Activated CD4-positive, alpha-beta T cell treated with anti-CD3 and anti-CD28 coated beads for 48 hours (primary cell): Measurements from ENCODE around the gene TRAPPC2L.

ENCODE experiments used
- DNase-seq: peaks from one replicate; pipeline ENCODE4 v3.0.0-alpha.2; 2020

Gene TRAPPC2L

DNA sequence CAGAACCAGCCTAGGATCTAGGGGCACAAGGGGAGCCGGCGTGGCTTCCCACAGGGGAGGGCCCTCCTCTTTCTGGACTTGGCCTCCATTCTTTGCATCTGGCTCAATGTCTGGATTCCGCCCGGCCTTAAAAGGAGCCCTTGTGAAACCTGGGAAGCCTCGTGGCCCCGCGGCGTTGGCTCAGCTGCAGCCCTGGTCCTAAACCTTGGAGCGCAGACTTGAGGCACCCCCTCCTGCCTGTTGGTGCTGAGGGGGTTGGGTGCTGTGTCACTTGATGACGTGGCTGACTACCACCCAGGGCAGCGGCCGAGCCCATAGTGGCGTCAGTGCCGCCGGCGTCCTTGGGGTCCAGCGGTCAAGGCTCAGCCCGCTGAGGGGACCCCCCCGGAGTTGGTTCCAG is 4.4 kb downstream of the TRAPPC2L start:
- DNase-seq: no peak

- no peak for DNase-seq
Measured at GRCh38 chr16:88862968-88863367, 6.0 kb downstream of the TRAPPC2L start.

GRCh38 chr16:88863426-88863825 is 6.5 kb downstream of the TRAPPC2L start:
- no peak for DNase-seq

DNA sequence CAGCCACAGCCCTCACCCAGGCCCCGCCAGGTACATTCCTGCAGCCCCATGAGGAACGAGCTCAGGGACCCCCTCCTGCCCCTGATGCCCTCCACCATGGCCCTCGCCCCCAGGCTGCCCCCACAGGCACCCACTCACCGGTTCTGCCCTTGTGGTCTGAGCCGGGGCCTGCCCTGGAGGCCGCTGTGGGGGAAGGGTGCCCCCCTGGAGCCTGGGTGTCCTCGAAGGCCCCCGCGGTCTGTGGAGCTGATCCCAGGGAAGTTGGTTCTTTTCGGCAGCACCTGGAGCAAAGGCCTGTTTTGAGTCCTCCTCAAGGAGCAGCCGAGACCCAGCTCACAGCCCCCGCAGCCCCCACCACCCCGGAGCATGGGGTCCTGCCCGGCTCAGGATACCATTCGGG is 7.2 kb downstream of the TRAPPC2L start:
- DNase-seq: no peak

GRCh38 chr16:88864521-88864920 is 7.6 kb downstream of the TRAPPC2L start:
- DNase-seq: no peak

- no peak for DNase-seq
Measured at GRCh38 chr16:88865310-88865709, 8.4 kb downstream of the TRAPPC2L start.

DNA sequence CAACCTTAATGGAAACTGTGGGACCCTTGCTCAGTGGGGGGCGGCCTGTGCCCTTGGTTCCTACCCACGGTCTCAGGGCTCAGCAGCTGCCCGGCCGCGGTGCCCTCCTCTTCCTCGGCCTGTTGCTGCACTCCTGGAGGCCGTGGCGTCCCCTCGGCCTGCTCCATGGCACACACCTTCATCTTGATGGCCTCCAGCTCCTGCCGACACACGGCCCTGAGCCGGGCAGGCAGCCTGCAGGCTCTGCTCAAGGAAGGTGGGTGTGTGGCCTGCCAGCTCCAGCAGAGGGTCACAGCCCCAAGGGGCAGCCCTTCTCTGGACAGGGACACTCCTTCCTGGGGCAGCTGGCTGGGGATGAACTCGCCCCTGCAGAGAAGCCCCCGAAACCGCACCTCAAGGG is 8.8 kb downstream of the TRAPPC2L start:
- no peak for DNase-seq

GRCh38 chr16:88866151-88866920 is 9.4 kb downstream of the TRAPPC2L start, which contains the start of gene PABPN1L:
TSS of gene PABPN1L (minus strand) at chr16:88866660. CDS start at chr16:88866606, 54 bp downstream.
- DNase-seq: no peak

GRCh38 chr16:88867581-88868246 is 10.8 kb downstream of the TRAPPC2L start:
- DNase-seq: no peak

DNA sequence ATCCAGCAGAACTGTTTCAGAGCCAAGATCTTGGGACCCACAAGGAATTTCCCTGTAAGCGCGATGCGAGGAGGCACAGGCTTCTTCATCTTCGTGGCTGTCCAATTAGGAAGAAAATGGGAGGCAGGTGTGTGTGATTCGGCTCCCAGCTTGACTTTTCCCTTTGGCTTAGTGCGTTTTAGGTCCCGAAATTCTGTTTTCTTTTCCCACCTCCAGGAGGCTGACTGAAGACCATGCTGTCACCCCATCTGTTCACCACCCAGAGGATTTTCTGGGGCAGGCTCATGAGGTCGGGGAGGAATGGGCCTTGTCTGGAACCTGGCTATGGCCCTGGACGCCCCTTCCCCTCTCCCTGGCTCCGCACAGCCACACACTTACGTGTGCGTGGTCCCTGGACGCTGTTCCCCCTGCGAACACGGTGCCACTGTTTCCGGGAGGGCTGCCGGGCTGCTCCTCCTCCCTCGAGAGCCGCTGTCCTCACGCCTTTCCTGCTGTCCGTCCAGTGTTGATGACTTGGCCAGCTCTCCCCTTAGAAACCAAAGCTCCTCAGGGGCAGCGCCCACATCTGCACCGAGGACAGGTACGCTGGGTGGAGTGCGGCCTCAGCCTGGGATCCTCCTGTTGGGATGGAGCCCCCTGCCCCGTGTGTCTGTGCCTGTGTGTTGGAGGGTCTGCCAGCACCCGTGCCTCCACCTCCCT is 12.2 kb downstream of the TRAPPC2L start:
- DNase-seq: no peak

- DNase-seq: no peak
Measured at GRCh38 chr16:88869673-88869980, 12.7 kb downstream of the TRAPPC2L start.

DNA sequence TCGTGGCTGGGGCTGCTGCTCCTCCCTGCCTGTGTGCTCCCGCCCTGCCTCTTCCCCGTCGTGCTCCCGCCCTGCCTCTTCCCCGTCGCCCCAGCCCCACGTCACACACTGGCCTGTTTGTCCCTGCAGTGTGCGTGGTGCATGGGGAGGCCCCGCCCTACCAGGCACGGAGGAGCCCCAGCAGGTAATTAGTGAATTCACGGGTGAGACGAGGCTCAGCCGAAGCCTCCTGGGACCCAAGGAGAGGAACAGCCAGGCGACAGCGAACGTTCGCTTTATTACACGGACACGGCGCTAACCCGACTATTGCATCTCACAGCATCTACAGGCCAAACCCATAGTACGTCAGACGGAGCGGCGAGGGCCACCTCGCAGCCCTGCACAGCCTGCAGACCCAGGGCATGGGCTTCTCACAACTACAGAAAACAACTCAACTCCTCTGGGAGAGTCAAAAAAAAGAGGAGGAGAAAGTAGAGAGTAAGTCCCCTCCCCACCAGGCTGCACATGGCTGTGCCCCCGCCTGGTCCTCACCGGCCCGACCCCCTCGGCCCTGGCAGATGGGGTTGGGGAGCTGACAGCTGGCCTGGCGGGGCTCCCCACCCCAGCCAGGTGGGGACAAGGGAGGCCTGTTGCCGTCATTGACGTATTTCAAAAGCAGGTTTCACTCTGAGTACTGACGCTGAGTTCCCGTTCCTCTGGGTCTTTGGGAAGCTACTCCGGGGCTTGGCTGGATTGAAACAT is 13.9 kb downstream of the TRAPPC2L start:
- DNase-seq: no peak

- DNase-seq: no peak
Measured at GRCh38 chr16:88871349-88871702, 14.4 kb downstream of the TRAPPC2L start.

DNA sequence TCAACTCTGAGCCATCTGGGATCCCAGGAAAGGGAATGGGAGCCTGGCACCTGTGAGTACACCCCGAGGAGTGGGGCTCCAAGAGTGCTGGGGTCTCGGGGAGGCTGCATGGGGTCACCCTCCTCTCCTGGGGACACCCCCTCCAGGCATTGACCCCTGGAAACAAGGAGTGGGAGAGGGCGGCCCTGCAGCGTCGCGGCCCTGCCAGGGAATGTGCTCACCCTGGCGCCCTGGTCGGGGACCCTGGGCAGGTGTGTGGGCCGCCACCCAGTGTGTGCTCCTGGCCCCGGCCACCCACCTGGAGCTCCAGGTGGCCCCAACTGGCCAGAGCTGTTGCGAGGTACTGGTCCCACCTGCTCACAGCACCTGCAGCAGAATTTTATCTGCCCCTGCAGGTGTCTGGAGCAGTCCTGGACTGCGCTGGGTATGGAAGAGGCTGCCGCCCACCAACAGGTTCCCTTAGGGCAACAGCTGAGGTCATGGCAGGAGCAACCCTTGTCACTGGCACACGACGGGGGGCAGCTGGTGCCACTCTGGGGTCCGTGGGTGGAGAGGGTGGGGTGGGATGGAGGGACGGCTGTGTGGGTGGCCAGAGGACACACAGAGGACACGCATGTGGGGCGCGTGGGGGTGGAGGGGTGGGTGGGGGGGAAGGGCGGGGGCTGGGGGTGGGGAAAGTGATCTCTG is 14.9 kb downstream of the TRAPPC2L start:
- DNase-seq: no peak

DNA sequence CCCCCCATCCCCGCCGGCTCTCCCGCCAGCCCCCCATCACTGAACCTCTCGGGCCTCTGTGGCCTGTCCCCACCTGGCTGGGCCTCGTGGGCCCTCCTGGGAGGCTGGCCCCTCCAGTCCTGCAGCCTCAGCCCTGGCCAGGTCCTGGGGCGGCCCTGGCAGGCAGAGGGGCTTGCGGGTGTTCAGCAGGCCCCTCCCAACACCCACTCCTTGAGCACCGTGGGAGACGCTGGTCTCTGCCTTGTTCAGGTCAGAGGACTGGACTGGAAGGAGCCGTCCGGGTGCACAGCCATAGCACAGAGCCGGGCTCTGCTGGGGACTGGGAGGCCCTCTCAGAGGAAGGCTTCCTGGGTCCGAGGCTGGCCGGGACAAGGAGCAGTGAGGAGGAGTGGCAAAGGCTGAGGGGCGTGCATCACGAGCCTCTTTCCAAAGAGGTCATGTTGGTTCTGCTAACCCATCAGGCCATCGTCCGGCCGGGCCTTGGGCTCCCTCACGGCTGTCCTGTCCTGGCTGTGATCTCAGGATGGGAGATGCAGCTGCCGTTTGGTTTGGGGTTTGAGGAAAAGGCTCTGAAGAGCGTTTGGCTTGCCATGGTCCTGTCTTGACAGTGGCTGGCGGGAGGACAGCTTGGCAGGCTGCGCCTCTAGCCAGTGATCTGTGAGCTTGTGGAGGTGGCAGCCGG is 15.9 kb downstream of the TRAPPC2L start:
- DNase-seq: no peak

DNA sequence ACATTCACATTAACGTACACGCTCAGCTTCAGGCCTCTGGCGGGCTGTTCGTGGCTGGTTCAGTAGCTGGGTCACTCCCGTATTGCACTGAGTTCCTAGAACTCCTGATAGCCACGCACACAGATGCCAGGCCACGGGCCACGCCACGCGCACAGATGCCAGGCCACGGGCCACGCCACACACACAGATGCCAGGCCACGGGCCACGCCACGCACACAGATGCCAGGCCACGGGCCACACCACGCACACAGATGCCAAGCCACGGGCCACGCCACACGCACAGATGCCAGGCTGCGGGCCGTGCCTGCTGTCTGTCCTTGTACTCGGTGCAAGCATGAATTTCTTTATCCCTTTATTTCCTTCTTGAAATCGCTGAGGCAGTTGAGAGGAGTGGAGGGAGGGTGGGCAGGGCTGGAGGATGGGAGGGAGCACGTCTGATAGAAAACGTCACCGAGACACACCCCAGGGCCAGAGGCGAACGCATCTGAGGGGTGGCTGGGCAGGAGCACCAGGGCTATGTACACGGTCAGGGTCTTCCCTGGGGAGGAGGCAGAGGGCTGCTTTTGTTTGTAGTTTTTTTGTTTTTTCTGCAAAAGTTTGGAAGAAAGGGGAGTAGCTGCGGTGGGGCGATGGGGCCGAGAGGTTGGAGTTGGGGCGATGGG is 18.1 kb downstream of the TRAPPC2L start:
- DNase-seq: no peak

DNA sequence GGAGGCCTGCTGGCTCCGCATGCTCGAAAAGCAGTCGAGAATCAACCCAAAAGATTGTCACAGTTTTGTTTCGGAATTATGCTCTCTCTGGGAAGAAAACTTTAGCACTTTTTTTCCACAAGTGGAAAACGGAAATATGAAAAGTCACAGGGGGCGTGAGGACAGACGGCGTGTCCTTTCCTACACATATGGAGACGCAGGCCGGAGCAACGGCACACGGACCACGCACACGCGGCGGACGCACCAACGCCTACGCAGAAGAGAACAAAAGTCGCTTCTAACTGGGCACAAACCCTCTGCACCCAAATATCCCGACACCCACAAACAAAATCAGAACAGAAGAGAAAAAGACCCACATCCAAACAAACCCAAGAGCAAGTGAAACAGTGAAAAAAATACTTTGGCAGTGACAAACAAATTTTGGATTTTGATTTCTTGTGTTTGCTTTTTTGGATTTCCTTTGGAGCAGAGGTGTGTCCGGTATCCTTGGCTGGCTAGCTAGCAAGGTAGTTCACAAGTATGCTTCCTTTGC is 18.8 kb downstream of the TRAPPC2L start:
- no peak for DNase-seq

GRCh38 chr16:88876942-88877526 is 20.1 kb downstream of the TRAPPC2L start:
- DNase-seq: no peak

DNA sequence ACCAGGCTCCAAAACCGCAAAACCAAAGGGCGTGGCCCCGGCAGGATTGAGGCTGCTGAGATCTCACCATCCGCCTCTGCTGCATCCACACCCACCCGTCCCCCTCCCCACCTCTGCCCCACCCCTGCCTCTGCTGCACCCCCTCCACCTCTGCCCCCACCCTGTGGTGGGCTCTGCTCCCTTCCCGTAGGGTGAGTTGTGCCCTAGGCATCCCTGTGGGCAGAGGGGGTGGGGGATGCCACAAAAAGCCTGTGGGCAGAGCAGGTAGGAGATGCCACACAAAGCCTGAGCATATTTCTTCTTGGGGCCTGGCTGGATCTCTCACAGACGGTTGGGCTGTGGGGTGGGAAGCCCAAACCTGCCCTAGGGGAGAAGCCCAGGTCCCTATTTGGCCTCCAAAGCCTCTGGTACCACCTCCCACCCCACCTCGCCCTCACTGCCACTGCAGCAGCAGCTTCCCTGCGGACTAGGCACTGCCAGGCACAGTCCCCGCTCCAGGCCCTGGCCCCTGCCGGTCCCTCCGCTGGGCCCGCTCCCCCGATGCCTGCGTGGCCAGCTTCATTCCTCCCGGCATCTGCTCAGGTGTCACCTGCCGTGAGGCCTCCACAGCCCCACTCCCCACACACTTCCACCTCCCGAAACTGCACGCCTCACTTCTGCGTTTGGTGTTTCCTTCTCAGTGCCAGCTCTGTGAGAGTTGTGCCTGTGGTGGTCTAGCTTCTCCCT is 20.8 kb downstream of the TRAPPC2L start:
- DNase-seq: no peak

DNA sequence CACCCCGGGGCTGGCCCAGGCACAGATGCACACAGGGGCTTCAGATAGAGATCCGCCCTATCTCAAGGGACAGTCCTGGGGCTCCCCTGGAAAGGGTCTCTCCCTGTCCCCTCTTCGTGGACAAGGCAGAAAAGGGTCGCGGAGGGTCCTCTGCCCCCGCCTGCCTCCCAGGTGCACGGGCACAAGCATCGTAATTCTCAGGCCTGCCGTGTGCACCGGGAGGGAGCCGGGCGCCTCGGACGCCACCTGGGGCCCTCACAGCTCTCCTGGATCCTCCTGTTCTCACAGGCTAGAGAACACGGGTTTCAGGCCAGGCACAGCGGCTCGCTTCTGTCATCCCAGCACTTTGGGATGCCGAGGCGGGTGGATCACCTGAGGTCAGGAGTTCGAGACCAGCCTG is 21.4 kb downstream of the TRAPPC2L start:
- no peak for DNase-seq
